Activated naive CD4-positive, alpha-beta T cell treated with anti-CD3 and anti-CD28 coated beads, Interleukin-2, amount 50 U/mL, for 24 hours (primary cell): ENCODE measurements around the gene TBC1D2.

Source experiments
- H3K27ac Mint-ChIP-seq: one replicate; pipeline ENCODE4 v1.8.0; 2021; ENCODE audit warnings: mild to moderate bottlenecking, mixed read lengths
- H3K27me3 Mint-ChIP-seq: one replicate; pipeline ENCODE4 v1.8.0; 2021; ENCODE audit warnings: mixed read lengths
- H3K36me3 Mint-ChIP-seq: one replicate; pipeline ENCODE4 v1.8.0; 2021; ENCODE audit warnings: mixed read lengths
- H3K4me1 Mint-ChIP-seq: one replicate; pipeline ENCODE4 v1.8.0; 2021; ENCODE audit warnings: mixed read lengths
- H3K4me3 Mint-ChIP-seq: one replicate; pipeline ENCODE4 v1.8.0; 2021; ENCODE audit warnings: mild to moderate bottlenecking, mixed read lengths
- H3K9me3 Mint-ChIP-seq: one replicate; pipeline ENCODE4 v1.8.0; 2021; ENCODE audit warnings: mixed read lengths

The TBC1D2 gene

DNA sequence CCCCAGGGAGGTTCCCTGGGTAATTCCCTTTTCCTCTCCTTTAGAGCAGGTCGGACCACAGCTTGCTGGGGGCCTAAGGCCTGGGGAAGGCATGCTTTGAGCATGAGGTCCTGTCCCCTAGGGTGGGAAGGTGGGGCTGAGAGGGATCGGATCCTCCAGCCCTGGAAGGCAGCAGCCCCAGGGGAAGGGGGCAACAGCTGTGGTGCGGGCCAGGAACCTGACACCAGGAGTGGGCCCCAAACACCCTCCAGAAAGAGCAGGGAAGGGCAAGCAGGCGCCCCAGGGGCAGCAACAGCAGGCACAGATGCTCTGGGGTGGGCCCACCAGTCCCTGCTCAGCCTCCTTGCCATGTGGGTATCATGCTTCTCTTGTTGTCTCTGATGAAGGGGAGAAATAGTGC lies 59.8 kb downstream of the TBC1D2 start:
- Mint-ChIP-seq H3K4me1 (peaks cover 18% of the 10 kb centered on the region), H3K4me3 (no peak overlapping the region), H3K36me3 (no peaks in the 10 kb centered on the region), H3K9me3 (no peaks in the 10 kb centered on the region), H3K27ac (no peak overlapping the region), H3K27me3 (no peaks in the 10 kb centered on the region)

- H3K4me1 Mint-ChIP-seq: peaks cover 39% of the 10 kb centered on the region
- H3K36me3 Mint-ChIP-seq: no peaks in the 10 kb centered on the region
- peak overlapping the region; percentile 88 for H3K4me3 Mint-ChIP-seq
- no peaks in the 10 kb centered on the region for H3K9me3 Mint-ChIP-seq
- peak overlapping the region; percentile 32 for H3K27ac Mint-ChIP-seq
- H3K27me3 Mint-ChIP-seq: no peaks in the 10 kb centered on the region
Observed at GRCh38 chr9:98193336-98193944, 62.0 kb downstream of the TBC1D2 start.

- H3K27ac Mint-ChIP-seq: peak within 1 kb of the TSS; percentile 83
- no peaks in the 10 kb centered on the region for H3K9me3 Mint-ChIP-seq
- H3K4me3 Mint-ChIP-seq: peak within 1 kb of the TSS; percentile 88
- H3K36me3 Mint-ChIP-seq: no peaks in the 10 kb centered on the region
- H3K4me1 Mint-ChIP-seq: peaks cover 46% of the 10 kb centered on the region
- no peaks in the 10 kb centered on the region for H3K27me3 Mint-ChIP-seq
Observed at GRCh38 chr9:98192503-98193335, 62.7 kb downstream of the TBC1D2 start, which contains the start of gene CORO2A. TSS of gene CORO2A (minus strand) at chr9:98192637. CDS start at chr9:98157660, 34,977 bp downstream.

- peak overlapping the region; percentile 76 for H3K4me3 Mint-ChIP-seq
- peak overlapping the region; percentile 17 for H3K27ac Mint-ChIP-seq
- H3K27me3 Mint-ChIP-seq: no peaks in the 10 kb centered on the region
- no peaks in the 10 kb centered on the region for H3K9me3 Mint-ChIP-seq
- peaks cover 48% of the 10 kb centered on the region for H3K4me1 Mint-ChIP-seq
- no peaks in the 10 kb centered on the region for H3K36me3 Mint-ChIP-seq
Observed at GRCh38 chr9:98191671-98192502, 63.6 kb downstream of the TBC1D2 start.

- H3K4me3 Mint-ChIP-seq: peak overlapping the region; percentile 76
- no peaks in the 10 kb centered on the region for H3K36me3 Mint-ChIP-seq
- H3K9me3 Mint-ChIP-seq: no peaks in the 10 kb centered on the region
- no peaks in the 10 kb centered on the region for H3K27me3 Mint-ChIP-seq
- peak overlapping the region; percentile 17 for H3K27ac Mint-ChIP-seq
- peaks cover 50% of the 10 kb centered on the region for H3K4me1 Mint-ChIP-seq
Observed at GRCh38 chr9:98191181-98191608, 64.3 kb downstream of the TBC1D2 start.

DNA sequence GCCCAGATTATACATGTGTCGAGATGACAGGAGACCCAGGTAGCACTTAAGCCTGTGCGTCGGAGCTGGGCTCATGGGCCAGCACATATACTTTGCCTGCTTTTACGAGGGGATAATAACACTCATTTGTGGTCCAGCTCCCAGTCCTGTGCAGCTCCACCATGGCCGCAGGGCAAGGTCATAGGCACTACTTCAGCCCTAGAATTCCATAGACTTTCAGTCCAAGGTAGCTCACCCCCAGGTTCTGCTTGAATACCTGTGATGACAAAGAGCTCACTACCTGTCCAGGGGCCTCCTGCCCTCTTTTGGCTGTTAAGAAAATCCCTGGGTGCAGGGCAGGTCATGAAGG lies 64.7 kb downstream of the TBC1D2 start:
- Mint-ChIP-seq H3K4me3 (no peak overlapping the region), H3K27me3 (no peaks in the 10 kb centered on the region), H3K27ac (no peak overlapping the region), H3K36me3 (no peaks in the 10 kb centered on the region), H3K9me3 (no peaks in the 10 kb centered on the region), H3K4me1 (peaks cover 51% of the 10 kb centered on the region)

- Mint-ChIP-seq H3K36me3 (no peaks in the 10 kb centered on the region), H3K27me3 (no peaks in the 10 kb centered on the region), H3K9me3 (no peaks in the 10 kb centered on the region), H3K4me1 (peaks cover 51% of the 10 kb centered on the region), H3K27ac (no peak overlapping the region), H3K4me3 (no peak overlapping the region)
Observed at GRCh38 chr9:98189412-98189811, 66.0 kb downstream of the TBC1D2 start.

DNA sequence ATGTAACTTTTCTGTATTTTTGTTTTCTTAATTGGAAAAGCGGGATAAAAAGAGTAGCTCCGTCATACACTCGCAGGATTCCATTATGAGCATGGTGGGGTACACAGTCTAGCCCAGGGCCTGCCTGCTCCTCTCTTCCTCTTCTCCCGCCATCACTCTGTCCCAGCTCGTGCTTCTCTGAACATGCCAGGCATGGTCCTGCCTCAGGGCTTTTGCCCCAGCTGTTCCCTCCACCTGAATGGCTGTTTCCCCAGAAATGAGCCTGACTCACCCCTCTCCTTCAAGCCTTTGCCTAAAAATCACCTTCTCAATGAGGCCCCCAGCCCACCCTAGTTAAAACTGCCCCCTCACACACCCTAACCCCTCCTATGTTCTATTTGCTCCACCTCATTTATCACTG lies 67.5 kb downstream of the TBC1D2 start:
- Mint-ChIP-seq H3K4me1 (peaks cover 43% of the 10 kb centered on the region), H3K9me3 (no peaks in the 10 kb centered on the region), H3K27ac (no peak overlapping the region)

DNA sequence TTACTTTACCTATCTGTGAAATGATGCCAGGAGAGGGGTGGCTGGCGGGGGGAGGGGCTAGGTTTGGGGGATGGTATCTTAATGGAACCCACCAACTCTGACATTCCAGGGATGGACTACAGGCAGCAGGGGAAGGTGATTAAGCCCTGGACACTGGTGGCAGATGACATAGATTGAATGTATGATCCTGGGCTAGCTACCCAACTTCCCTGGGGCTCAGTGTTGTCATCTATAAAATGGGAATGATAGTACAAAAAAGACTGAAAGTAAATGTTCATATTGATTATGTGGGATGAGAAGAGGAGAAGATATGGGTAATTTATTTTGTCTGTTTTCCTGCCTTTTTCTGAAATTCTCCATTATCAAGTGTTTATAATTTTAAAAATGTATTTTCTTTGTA lies 69.2 kb downstream of the TBC1D2 start:
- Mint-ChIP-seq H3K4me3 (no peak overlapping the region), H3K36me3 (no peaks in the 10 kb centered on the region), H3K27ac (no peak overlapping the region), H3K4me1 (peaks cover 48% of the 10 kb centered on the region), H3K27me3 (no peaks in the 10 kb centered on the region), H3K9me3 (no peaks in the 10 kb centered on the region)

More for the DNA sequence above, 67.5 kb downstream of the TBC1D2 start:
- Mint-ChIP-seq H3K4me3 (no peak overlapping the region), H3K27me3 (no peaks in the 10 kb centered on the region), H3K36me3 (no peaks in the 10 kb centered on the region)

DNA sequence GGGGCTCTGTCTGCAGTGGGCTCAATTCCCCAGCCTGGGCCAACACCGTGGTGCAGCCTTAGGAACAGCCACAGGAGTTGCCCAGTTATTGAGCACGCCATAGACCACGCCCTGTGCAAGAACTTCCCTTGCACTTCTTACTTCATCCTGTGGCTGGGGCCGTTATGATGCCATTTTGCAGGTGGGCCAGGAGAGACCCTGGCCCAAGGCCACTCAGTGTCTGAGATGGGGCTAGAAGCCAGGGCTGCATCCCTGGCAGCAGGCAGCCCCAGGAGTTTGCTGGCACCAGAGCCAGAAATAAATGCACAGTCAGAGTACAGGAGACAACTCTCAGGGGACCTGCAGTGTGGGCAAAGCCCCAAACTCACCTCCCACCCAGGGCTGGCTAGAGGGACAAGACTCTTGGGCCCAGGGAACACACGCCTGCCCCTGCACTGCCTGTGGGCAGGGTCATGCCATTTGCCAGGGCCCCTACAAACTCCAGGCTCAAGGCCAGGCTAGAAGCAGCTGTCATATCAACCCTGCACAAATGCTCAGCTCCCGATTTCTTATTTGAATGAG lies 69.8 kb downstream of the TBC1D2 start:
- Mint-ChIP-seq H3K27ac (no peak overlapping the region), H3K27me3 (no peaks in the 10 kb centered on the region), H3K4me1 (peaks cover 45% of the 10 kb centered on the region), H3K36me3 (no peaks in the 10 kb centered on the region), H3K9me3 (no peaks in the 10 kb centered on the region), H3K4me3 (no peak overlapping the region)

GRCh38 chr9:98185021-98185567 lies 70.4 kb downstream of the TBC1D2 start:
- Mint-ChIP-seq H3K4me3 (no peak overlapping the region), H3K27me3 (no peaks in the 10 kb centered on the region), H3K36me3 (no peaks in the 10 kb centered on the region), H3K9me3 (no peaks in the 10 kb centered on the region), H3K27ac (no peak overlapping the region), H3K4me1 (peaks cover 44% of the 10 kb centered on the region)

DNA sequence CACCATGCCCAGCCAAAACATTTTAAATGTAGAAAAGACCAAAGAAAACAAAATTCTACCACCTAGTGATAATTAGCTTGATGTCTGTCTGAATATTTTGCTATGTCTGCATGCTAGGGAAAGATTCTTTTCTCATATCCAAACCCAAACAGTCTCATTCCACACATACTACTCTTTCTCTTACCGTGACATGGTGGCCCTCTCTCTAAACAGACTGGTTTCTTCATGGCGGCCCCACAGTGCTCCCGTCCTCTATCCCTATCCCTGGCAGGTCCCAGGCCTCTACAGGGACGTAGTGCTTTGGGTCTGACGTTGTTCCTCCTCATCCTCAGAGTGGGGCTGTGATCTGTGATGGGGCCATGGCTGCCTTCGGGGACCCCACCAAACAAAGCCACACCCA lies 71.1 kb downstream of the TBC1D2 start:
- Mint-ChIP-seq H3K4me1 (peaks cover 39% of the 10 kb centered on the region), H3K4me3 (no peak overlapping the region), H3K36me3 (no peaks in the 10 kb centered on the region), H3K27ac (no peak overlapping the region), H3K27me3 (no peaks in the 10 kb centered on the region), H3K9me3 (no peaks in the 10 kb centered on the region)

DNA sequence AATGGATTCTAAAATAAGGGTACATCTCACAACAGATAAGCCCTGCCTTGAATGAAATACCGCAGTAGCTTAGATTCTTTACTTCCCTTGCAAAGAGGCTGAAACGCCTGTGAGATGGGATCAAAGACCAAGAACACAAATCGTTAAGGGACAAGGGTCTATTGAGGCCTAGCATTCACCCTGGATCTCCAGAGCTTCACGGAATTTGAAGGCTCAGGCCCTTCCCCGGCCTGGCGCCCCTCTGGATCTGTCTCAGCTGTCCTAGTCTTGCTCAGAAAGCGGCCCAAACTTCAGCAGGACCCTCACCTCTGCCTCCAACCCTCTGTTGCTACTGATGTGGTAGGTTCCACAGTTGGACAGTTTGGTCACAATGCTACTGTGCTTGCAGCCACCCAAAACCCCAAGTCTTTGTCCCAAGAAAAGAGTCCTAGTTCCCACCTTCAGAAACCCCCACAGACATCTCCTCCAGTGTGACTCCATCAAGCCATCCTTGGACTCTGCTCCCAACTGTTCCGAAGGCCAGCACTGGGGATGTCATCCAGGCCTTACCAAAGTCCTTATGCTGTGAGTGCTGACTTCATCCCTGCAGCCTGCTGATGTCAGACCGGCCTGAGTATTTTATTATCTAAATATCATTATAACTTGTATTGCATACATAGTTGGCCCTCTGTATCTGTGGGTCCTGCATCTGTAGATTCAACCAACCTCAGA lies 72.4 kb downstream of the TBC1D2 start:
- no peaks in the 10 kb centered on the region for H3K27me3 Mint-ChIP-seq
- H3K27ac Mint-ChIP-seq: no peak overlapping the region
- H3K4me3 Mint-ChIP-seq: no peak overlapping the region
- no peaks in the 10 kb centered on the region for H3K9me3 Mint-ChIP-seq
- peaks cover 34% of the 10 kb centered on the region for H3K4me1 Mint-ChIP-seq
- H3K36me3 Mint-ChIP-seq: no peaks in the 10 kb centered on the region

GRCh38 chr9:98182069-98182820 lies 73.2 kb downstream of the TBC1D2 start:
- Mint-ChIP-seq H3K27me3 (no peaks in the 10 kb centered on the region), H3K27ac (no peak overlapping the region), H3K36me3 (no peaks in the 10 kb centered on the region), H3K9me3 (no peaks in the 10 kb centered on the region), H3K4me1 (peaks cover 28% of the 10 kb centered on the region), H3K4me3 (no peak overlapping the region)
